Pulmonary artery endothelial cell (primary cell): ENCODE measurements around the gene TNS4. TPM values are rescaled to one million over a fixed set of nuclear protein-coding genes. Genes with fewer than 3 reads are reported as not detected.

Experiments used
- DNase-seq: peaks from one replicate; pipeline ENCODE4 v3.0.0-alpha.2; 2011; ENCODE audit warnings: low read depth, low spot score
- total RNA-seq: library from RNA; depleted of rRNA; stranded (reverse); fragments of >200 nt; gene quantifications from 2 replicates; pipeline ENCODE4 v1.2.3, GENCODE V29; 2014

Gene TNS4
- total RNA-seq, 1 donor from 2014 or later, result not detected

GRCh38 chr17:40491486-40491885 lies 9.9 kb downstream of the TNS4 start:
- DNase-seq, result no peak

- no peak for DNase-seq
These were observed 10.4 kb downstream of the TNS4 start for GRCh38 chr17:40490982-40491381.

GRCh38 chr17:40490289-40490853 lies 11.1 kb downstream of the TNS4 start:
- no peak for DNase-seq

GRCh38 chr17:40487371-40488020 lies 13.9 kb downstream of the TNS4 start:
- no peak for DNase-seq

GRCh38 chr17:40486522-40487370 lies 14.7 kb downstream of the TNS4 start:
- no peak for DNase-seq

- DNase-seq, result no peak
These were observed 15.4 kb downstream of the TNS4 start for GRCh38 chr17:40485851-40486521.

- DNase-seq, result no peak
These were observed 16.4 kb downstream of the TNS4 start for GRCh38 chr17:40484973-40485530.

GRCh38 chr17:40484285-40484972 lies 17.0 kb downstream of the TNS4 start:
- DNase-seq, result no peak

- no peak for DNase-seq
These were observed 17.7 kb downstream of the TNS4 start for GRCh38 chr17:40483679-40484078.

GRCh38 chr17:40482722-40483121 lies 18.7 kb downstream of the TNS4 start:
- no peak for DNase-seq

GRCh38 chr17:40481106-40481505 lies 20.3 kb downstream of the TNS4 start:
- no peak for DNase-seq

- DNase-seq, result no peak
These were observed 20.9 kb downstream of the TNS4 start for GRCh38 chr17:40480501-40481003.

GRCh38 chr17:40479754-40480480 lies 21.5 kb downstream of the TNS4 start:
- no peak for DNase-seq

- no peak for DNase-seq
These were observed 22.9 kb downstream of the TNS4 start for GRCh38 chr17:40478486-40478885.

GRCh38 chr17:40477796-40478195 lies 23.6 kb downstream of the TNS4 start:
- DNase-seq, result no peak

- no peak for DNase-seq
These were observed 26.1 kb downstream of the TNS4 start for GRCh38 chr17:40475234-40475908.

- DNase-seq, result no peak
These were observed 26.9 kb downstream of the TNS4 start for GRCh38 chr17:40474419-40475002.

- DNase-seq, result no peak
These were observed 27.7 kb downstream of the TNS4 start for GRCh38 chr17:40473573-40474365.
